ENCODE data around the gene TPRX1.
A peak's percentile ranks its signal among the peaks of the same experiment; 100 is the strongest.
"Not testable (repeated sequence)": the region's sequence is repeated elsewhere in the genome, so short reads cannot be mapped to it uniquely, and the experiment has no call there.

TPRX1 gene

DNA sequence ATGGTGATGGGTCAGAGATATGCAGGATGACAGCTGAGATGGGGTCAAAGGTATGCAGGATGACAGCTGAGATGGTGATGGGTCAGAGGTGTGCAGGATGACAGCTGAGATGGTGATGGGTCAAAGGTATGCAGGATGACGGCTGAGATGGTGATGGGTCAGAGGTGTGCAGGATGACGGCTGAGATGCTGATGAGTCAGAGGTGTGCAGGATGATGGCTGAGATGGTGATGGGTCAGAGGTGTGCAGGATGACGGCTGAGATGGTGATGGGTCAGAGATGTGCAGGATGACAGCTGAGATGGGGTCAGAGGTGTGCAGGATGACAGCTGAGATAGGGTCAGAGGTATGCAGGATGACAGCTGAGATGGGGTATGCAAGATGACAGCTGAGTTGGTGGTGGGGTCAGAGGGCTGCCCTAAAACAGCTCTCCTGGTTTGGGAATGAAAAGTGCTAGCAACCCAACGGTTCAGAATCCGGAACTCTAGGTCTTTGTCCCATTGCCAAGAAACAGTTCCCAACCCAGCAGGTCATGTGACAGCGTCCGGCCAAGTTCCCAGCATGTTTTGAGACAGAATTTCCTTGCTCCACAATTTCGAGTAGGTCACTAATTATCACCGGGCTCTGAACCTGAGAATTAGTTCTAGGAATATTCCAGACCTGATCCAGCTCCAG is 22.6 kb downstream of the TPRX1 start:
- H3K27ac ChIP-seq (ENCODE audit: low read depth, low read length): no peak overlapping the region
- no peak overlapping the region for H3K9ac ChIP-seq (ENCODE audit: low read depth, low read length)
- peaks cover 9% of the 10 kb centered on the region for H3K4me1 ChIP-seq (ENCODE audit: control insufficient read depth, insufficient read depth, low read length)
- peaks cover 55% of the 10 kb centered on the region for H3K36me3 ChIP-seq (ENCODE audit: control insufficient read depth, insufficient read depth, low read length)
- no peaks in the 10 kb centered on the region for H3K9me3 ChIP-seq (ENCODE audit: control insufficient read depth, insufficient read depth, low read length)
- H3K27me3 ChIP-seq (ENCODE audit: control insufficient read depth, insufficient read depth, low read length): no peaks in the 10 kb centered on the region
- no peak overlapping the region for H3K4me3 ChIP-seq (ENCODE audit: low read depth, low read length)

- Histone ChIP-seq H3K4me3 (ENCODE audit: low read depth, low read length) (peak overlapping the region; percentile 82), H3K27ac (ENCODE audit: low read depth, low read length) (no peak overlapping the region), H3K9ac (ENCODE audit: low read depth, low read length) (no peak overlapping the region)
Measured at GRCh38 chr19:47780215-47780551, 24.2 kb downstream of the TPRX1 start.

DNA sequence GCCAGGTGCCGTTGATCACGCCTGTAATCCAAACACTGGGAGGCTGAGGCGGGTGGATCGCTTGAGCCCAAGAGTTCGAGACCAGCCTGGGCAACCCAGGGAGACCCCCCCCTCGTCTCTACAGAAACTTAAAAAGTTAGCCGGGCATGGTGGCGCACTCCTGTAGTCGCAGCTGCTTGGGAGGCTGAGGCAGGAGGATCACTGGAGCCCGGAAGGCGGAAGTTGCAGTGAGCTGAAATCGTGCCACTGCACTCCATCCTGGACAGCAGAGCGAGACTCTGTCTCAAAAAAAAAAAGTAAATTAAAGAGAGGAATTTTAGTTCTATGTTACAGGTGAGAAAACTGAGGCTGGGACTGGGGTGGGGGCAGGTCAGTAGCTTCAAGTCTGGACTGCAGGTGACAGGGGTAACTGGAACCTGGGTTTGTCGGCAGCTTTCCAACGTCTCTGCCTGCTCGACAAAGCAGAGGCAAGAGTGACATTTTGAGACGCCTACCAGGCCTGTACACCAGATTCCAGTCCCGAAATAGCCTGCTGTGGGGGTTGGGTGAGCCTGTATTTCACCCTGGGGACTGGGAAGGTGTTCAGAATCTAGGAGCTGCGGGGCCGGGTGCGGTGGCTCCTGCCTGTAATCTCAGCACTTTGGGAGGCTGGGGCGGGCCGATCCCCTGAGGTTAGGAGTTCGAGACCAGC is 24.7 kb downstream of the TPRX1 start:
- peak overlapping the region; percentile 97 for H3K9ac ChIP-seq (ENCODE audit: low read depth, low read length)
- peaks cover 12% of the 10 kb centered on the region for H3K4me1 ChIP-seq (ENCODE audit: control insufficient read depth, insufficient read depth, low read length)
- H3K27me3 ChIP-seq (ENCODE audit: control insufficient read depth, insufficient read depth, low read length): no peaks in the 10 kb centered on the region
- H3K4me3 ChIP-seq (ENCODE audit: low read depth, low read length): peak overlapping the region; percentile 82
- peak overlapping the region; percentile 99 for H3K27ac ChIP-seq (ENCODE audit: low read depth, low read length)
- H3K36me3 ChIP-seq (ENCODE audit: control insufficient read depth, insufficient read depth, low read length): peaks cover 42% of the 10 kb centered on the region
- no peaks in the 10 kb centered on the region for H3K9me3 ChIP-seq (ENCODE audit: control insufficient read depth, insufficient read depth, low read length)

More at GRCh38 chr19:47780215-47780551, 24.2 kb downstream of the TPRX1 start:
- Histone ChIP-seq H3K4me1 (ENCODE audit: control insufficient read depth, insufficient read depth, low read length) (peaks cover 12% of the 10 kb centered on the region), H3K9me3 (ENCODE audit: control insufficient read depth, insufficient read depth, low read length) (no peaks in the 10 kb centered on the region), H3K27me3 (ENCODE audit: control insufficient read depth, insufficient read depth, low read length) (no peaks in the 10 kb centered on the region), H3K36me3 (ENCODE audit: control insufficient read depth, insufficient read depth, low read length) (peaks cover 46% of the 10 kb centered on the region)

DNA sequence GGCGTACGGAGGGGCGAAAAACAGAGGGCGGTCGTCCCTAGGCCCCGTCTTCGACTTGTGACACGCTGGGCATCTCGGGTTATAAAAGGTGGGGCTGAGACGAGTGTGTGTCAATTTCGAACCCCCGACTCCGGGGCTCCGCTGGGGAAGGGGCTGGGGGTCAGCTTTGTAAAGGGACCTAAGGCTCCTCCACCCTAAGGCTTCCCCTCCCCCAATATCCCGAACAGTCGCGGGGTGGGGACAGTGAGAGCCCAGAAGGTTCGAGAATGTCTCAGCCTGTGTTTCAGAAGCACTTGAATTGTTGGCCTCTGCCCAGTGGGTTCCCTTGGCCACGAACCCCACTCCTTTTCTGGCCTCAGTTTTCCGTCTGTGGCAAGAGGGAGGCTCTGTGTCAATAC is 25.4 kb downstream of the TPRX1 start:
- H3K9ac ChIP-seq (ENCODE audit: low read depth, low read length): peak overlapping the region; percentile 97
- H3K27me3 ChIP-seq (ENCODE audit: control insufficient read depth, insufficient read depth, low read length): no peaks in the 10 kb centered on the region
- H3K4me1 ChIP-seq (ENCODE audit: control insufficient read depth, insufficient read depth, low read length): peaks cover 12% of the 10 kb centered on the region
- no peaks in the 10 kb centered on the region for H3K9me3 ChIP-seq (ENCODE audit: control insufficient read depth, insufficient read depth, low read length)
- peak overlapping the region; percentile 82 for H3K4me3 ChIP-seq (ENCODE audit: low read depth, low read length)
- H3K27ac ChIP-seq (ENCODE audit: low read depth, low read length): peak overlapping the region; percentile 99
- peaks cover 35% of the 10 kb centered on the region for H3K36me3 ChIP-seq (ENCODE audit: control insufficient read depth, insufficient read depth, low read length)

GRCh38 chr19:47778049-47778953 is 26.1 kb downstream of the TPRX1 start, which contains the start of gene SELENOW:
Gene SELENOW (plus strand): TSS chr19:47778703. CDS start chr19:47778786, 83 bp downstream.
- peaks cover 12% of the 10 kb centered on the region for H3K4me1 ChIP-seq (ENCODE audit: control insufficient read depth, insufficient read depth, low read length)
- H3K4me3 ChIP-seq (ENCODE audit: low read depth, low read length): peak within 1 kb of the TSS; percentile 82
- H3K9me3 ChIP-seq (ENCODE audit: control insufficient read depth, insufficient read depth, low read length): no peaks in the 10 kb centered on the region
- peak within 1 kb of the TSS; percentile 97 for H3K9ac ChIP-seq (ENCODE audit: low read depth, low read length)
- H3K27me3 ChIP-seq (ENCODE audit: control insufficient read depth, insufficient read depth, low read length): no peaks in the 10 kb centered on the region
- peak within 1 kb of the TSS; percentile 99 for H3K27ac ChIP-seq (ENCODE audit: low read depth, low read length)
- peaks cover 30% of the 10 kb centered on the region for H3K36me3 ChIP-seq (ENCODE audit: control insufficient read depth, insufficient read depth, low read length)

GRCh38 chr19:47777245-47778048 is 26.9 kb downstream of the TPRX1 start:
- Histone ChIP-seq H3K27ac (ENCODE audit: low read depth, low read length) (peak overlapping the region; percentile 99), H3K36me3 (ENCODE audit: control insufficient read depth, insufficient read depth, low read length) (peaks cover 21% of the 10 kb centered on the region), H3K4me1 (ENCODE audit: control insufficient read depth, insufficient read depth, low read length) (peaks cover 12% of the 10 kb centered on the region), H3K4me3 (ENCODE audit: low read depth, low read length) (peak overlapping the region; percentile 82)
- H3K9me3 ChIP-seq (ENCODE audit: control insufficient read depth, insufficient read depth, low read length); H3K9ac ChIP-seq (ENCODE audit: low read depth, low read length); H3K27me3 ChIP-seq (ENCODE audit: control insufficient read depth, insufficient read depth, low read length): not testable (repeated sequence)

DNA sequence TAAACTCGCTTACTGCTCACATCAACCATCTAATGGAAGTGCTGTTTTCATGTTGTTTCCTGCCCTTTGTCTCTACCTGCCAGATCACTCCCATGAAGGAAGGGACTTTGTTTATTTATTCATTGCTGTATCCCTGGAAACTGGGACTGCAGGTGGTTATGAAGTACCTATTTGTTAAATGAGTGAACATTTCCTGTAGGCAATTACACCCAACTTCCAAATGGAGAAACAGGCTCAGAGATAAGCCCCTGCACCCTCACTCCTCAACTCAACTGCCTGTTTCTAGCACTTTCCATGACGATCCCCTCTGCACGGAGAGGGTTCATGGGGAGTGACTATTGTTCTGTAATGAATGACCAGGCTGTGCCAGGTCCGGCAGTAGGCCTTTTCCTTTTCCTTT is 27.8 kb downstream of the TPRX1 start:
- Histone ChIP-seq H3K4me3 (ENCODE audit: low read depth, low read length) (no peak overlapping the region), H3K27me3 (ENCODE audit: control insufficient read depth, insufficient read depth, low read length) (no peaks in the 10 kb centered on the region), H3K9me3 (ENCODE audit: control insufficient read depth, insufficient read depth, low read length) (no peaks in the 10 kb centered on the region), H3K27ac (ENCODE audit: low read depth, low read length) (peak overlapping the region; percentile 23), H3K9ac (ENCODE audit: low read depth, low read length) (no peak overlapping the region), H3K4me1 (ENCODE audit: control insufficient read depth, insufficient read depth, low read length) (peaks cover 12% of the 10 kb centered on the region), H3K36me3 (ENCODE audit: control insufficient read depth, insufficient read depth, low read length) (peaks cover 13% of the 10 kb centered on the region)

DNA sequence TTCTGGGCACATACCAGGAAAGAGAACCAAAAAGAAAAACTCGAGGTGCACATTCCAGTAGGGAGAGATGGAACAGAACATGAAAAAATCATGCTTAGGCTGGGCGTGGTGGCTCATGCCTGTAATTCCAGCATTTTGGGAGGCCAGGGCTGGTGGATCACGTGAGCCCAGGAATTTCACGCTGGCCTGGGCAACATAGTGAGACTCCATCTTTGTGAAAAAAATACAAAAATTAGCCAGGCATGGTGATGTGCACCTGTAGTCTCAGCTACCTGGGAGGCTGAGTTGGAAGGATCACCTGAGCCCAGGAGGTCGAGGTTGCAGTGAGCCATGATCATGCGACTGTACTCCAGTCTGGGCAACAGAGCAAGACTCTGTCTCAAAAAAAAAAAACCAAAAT is 33.1 kb downstream of the TPRX1 start:
- H3K4me1 ChIP-seq (ENCODE audit: control insufficient read depth, insufficient read depth, low read length); H3K27me3 ChIP-seq (ENCODE audit: control insufficient read depth, insufficient read depth, low read length); H3K36me3 ChIP-seq (ENCODE audit: control insufficient read depth, insufficient read depth, low read length); H3K4me3 ChIP-seq (ENCODE audit: low read depth, low read length); H3K9me3 ChIP-seq (ENCODE audit: control insufficient read depth, insufficient read depth, low read length); H3K27ac ChIP-seq (ENCODE audit: low read depth, low read length); H3K9ac ChIP-seq (ENCODE audit: low read depth, low read length): not testable (repeated sequence)

- H3K9ac ChIP-seq (ENCODE audit: low read depth, low read length): no peak overlapping the region
- no peak overlapping the region for H3K4me3 ChIP-seq (ENCODE audit: low read depth, low read length)
- H3K27me3 ChIP-seq (ENCODE audit: control insufficient read depth, insufficient read depth, low read length): no peaks in the 10 kb centered on the region
- H3K36me3 ChIP-seq (ENCODE audit: control insufficient read depth, insufficient read depth, low read length): no peaks in the 10 kb centered on the region
- H3K27ac ChIP-seq (ENCODE audit: low read depth, low read length): no peak overlapping the region
- H3K9me3 ChIP-seq (ENCODE audit: control insufficient read depth, insufficient read depth, low read length): no peaks in the 10 kb centered on the region
- H3K4me1 ChIP-seq (ENCODE audit: control insufficient read depth, insufficient read depth, low read length): no peaks in the 10 kb centered on the region; the same call in 1 of the 2 replicates
Measured at GRCh38 chr19:47769534-47769933, 34.8 kb downstream of the TPRX1 start.

DNA sequence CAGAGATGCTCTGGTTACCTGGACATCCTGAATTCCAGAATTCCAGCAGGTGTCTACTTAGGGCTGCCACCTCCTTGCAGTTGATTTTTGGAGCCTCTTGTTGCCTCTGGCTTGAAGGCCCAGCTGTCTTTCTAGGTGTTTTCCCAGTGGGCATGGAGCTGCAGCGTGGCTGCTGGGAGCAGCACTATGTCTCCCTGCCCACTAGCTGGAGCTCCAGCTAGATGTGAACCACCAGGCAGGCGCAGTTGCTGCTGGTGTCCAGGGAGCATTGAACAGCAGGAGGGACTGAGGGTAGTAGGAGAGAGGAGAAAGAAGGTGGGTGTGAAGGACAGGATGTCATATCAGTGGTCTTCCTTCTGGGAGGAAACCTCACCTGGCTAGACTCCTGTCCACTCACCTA is 35.7 kb downstream of the TPRX1 start:
- H3K9ac ChIP-seq (ENCODE audit: low read depth, low read length): no peak overlapping the region
- no peak overlapping the region for H3K27ac ChIP-seq (ENCODE audit: low read depth, low read length)
- no peaks in the 10 kb centered on the region for H3K27me3 ChIP-seq (ENCODE audit: control insufficient read depth, insufficient read depth, low read length)
- H3K9me3 ChIP-seq (ENCODE audit: control insufficient read depth, insufficient read depth, low read length): no peaks in the 10 kb centered on the region
- H3K4me3 ChIP-seq (ENCODE audit: low read depth, low read length): no peak overlapping the region
- H3K4me1 ChIP-seq (ENCODE audit: control insufficient read depth, insufficient read depth, low read length): no peaks in the 10 kb centered on the region; the same call in 1 of the 2 replicates
- no peaks in the 10 kb centered on the region for H3K36me3 ChIP-seq (ENCODE audit: control insufficient read depth, insufficient read depth, low read length)
